Stimulated activated CD8-positive, alpha-beta memory T cell treated with anti-CD3 and anti-CD28 coated beads, Interleukin-12 subunit alpha, Interleukin-12 subunit beta, amount 100 ng/mL, for 4 hours (primary cell): ENCODE results near the gene TBC1D10B.

Source experiments
- DNase-seq: peaks from one replicate; pipeline ENCODE4 v3.0.0-alpha.2; 2020; ENCODE audit warnings: low read depth

Gene TBC1D10B

GRCh38 chr16:30374538-30374937 lies 4.2 kb upstream of the TBC1D10B start, which contains the start of gene MYL11:
Gene MYL11 (plus strand): TSS chr16:30374802. CDS start chr16:30374858, 56 bp downstream.
- DNase-seq = no peak

GRCh38 chr16:30372725-30373124 lies 2.4 kb upstream of the TBC1D10B start:
- DNase-seq = no peak

GRCh38 chr16:30372038-30372712 lies 1.9 kb upstream of the TBC1D10B start:
- DNase-seq = no peak

GRCh38 chr16:30371248-30371816 lies 1.0 kb upstream of the TBC1D10B start:
- DNase-seq = no peak

GRCh38 chr16:30369938-30370455 lies 297 bp downstream of the TBC1D10B start:
- no peak for DNase-seq

GRCh38 chr16:30369091-30369937 lies 980 bp downstream of the TBC1D10B start:
- peak; percentile 14 for DNase-seq

- DNase-seq = no peak
These were observed 1.6 kb downstream of the TBC1D10B start for GRCh38 chr16:30368792-30369090.

- no peak for DNase-seq
These were observed 2.0 kb downstream of the TBC1D10B start for GRCh38 chr16:30368122-30368791.

- no peak for DNase-seq
These were observed 2.8 kb downstream of the TBC1D10B start for GRCh38 chr16:30367349-30368009.

GRCh38 chr16:30366511-30366910 lies 3.8 kb downstream of the TBC1D10B start:
- no peak for DNase-seq

GRCh38 chr16:30365200-30365599 lies 5.1 kb downstream of the TBC1D10B start:
- no peak for DNase-seq

GRCh38 chr16:30361180-30361579 lies 9.1 kb downstream of the TBC1D10B start:
- no peak for DNase-seq

- no peak for DNase-seq
These were observed 10.5 kb downstream of the TBC1D10B start for GRCh38 chr16:30359871-30360170.

GRCh38 chr16:30358990-30359870 lies 11.1 kb downstream of the TBC1D10B start:
- DNase-seq = no peak

GRCh38 chr16:30358577-30358936 lies 11.7 kb downstream of the TBC1D10B start:
- DNase-seq = no peak

- no peak for DNase-seq
These were observed 12.3 kb downstream of the TBC1D10B start for GRCh38 chr16:30357715-30358576.

GRCh38 chr16:30357085-30357714 lies 13.1 kb downstream of the TBC1D10B start:
- no peak for DNase-seq

GRCh38 chr16:30356401-30357084 lies 13.8 kb downstream of the TBC1D10B start:
- no peak for DNase-seq

- DNase-seq = no peak
These were observed 14.4 kb downstream of the TBC1D10B start for GRCh38 chr16:30355954-30356308.
